ENCODE measurements around the gene PRRC2A.

The PRRC2A gene

DNA sequence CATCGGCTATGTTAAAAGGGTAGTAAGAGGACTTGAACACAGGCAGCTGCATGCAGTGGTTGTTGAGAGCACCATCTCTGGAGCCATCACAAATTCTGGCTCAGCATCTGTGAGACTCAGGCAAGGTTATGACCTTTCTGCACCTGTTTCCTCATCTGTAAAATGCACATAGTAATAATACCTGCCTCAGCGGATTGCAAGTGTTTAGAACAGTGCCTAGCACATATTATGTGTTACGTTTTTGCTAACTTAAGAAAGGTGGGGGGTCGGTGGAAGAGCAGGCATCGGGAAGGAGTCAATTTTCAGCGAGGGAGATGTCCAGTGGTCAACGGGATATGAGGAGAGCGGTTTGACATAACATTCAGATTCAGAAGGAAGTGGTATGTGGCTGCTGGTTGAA lies 57.4 kb downstream of the PRRC2A start:
- TF ChIP-seq, protein P1, sequence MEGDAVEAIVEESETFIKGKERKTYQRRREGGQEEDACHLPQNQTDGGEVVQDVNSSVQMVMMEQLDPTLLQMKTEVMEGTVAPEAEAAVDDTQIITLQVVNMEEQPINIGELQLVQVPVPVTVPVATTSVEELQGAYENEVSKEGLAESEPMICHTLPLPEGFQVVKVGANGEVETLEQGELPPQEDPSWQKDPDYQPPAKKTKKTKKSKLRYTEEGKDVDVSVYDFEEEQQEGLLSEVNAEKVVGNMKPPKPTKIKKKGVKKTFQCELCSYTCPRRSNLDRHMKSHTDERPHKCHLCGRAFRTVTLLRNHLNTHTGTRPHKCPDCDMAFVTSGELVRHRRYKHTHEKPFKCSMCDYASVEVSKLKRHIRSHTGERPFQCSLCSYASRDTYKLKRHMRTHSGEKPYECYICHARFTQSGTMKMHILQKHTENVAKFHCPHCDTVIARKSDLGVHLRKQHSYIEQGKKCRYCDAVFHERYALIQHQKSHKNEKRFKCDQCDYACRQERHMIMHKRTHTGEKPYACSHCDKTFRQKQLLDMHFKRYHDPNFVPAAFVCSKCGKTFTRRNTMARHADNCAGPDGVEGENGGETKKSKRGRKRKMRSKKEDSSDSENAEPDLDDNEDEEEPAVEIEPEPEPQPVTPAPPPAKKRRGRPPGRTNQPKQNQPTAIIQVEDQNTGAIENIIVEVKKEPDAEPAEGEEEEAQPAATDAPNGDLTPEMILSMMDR (IDR thresholded peaks at IDR 0.05; ENCODE audit: low read depth, low read length), result no peak
- H3K4me1 ChIP-seq, result no peaks in the 10 kb centered on the region
- peaks cover 2% of the 10 kb centered on the region for H3K36me3 ChIP-seq
- H3K4me3 ChIP-seq (ENCODE audit: low read depth, low read length), result no peak overlapping the region
- no peak for DNase-seq
- H3K9me3 ChIP-seq, result no peaks in the 10 kb centered on the region
- H3K27me3 ChIP-seq, result no peaks in the 10 kb centered on the region; the same call in 1 of the 2 replicates

DNA sequence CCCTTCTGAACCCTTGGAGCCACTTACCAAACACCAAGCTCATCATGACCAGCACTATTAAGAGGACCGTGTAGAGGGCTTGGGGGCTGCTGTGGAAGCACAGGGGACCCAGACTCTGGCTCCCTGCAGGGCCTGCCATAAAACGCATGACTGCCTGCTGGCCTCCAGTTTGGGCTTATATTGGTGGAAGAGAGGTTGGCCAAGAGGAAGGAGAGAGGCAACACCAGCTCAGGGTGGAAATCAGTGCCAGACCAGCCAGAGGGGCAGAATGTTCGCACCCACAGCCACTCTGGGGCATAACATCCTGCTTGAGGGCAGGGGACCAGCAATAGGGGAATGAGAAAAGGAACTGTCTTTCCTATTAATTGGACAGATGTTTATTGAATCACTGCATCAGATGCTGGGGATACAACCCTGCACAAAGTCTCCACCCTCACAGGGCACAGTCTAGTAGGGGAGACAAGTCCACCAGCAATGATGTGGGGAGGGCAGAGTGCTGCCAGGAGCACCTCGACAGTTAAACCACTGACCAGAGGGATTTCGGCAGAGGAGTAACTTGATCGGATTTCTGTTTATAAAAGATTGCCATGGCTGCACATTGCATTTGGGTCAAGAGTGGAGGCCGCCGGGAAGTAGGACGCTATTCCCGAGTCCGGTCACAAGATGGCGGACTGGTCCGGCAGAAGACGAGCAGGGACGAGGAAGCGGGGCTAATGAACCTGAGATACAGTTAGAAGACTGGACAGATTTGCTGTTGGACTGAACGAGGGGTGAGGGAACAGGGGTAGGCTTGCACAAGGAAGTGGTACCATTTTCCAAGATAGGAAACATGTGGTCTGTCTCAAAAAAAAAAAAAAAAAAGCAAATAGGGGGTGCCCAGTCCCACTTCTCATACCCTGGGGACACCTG lies 60.0 kb downstream of the PRRC2A start, which contains the start of gene LY6G5C:
TSS of gene LY6G5C (minus strand) at position 842 of the 909 bp plus-strand sequence. CDS start at position 148, 694 bp downstream.
- DNase-seq, result peak; percentile 85
- TF ChIP-seq, protein P1 (IDR thresholded peaks at IDR 0.05; ENCODE audit: low read depth, low read length), result peak; percentile 63
- Histone ChIP-seq H3K4me1 (no peaks in the 10 kb centered on the region), H3K4me3 (ENCODE audit: low read depth, low read length) (peak within 1 kb of the TSS; percentile 70), H3K9me3 (no peaks in the 10 kb centered on the region), H3K36me3 (no peaks in the 10 kb centered on the region), H3K27me3 (no peaks in the 10 kb centered on the region; the same call in 1 of the 2 replicates)

GRCh38 chr6:31681135-31681671 lies 60.7 kb downstream of the PRRC2A start:
- no peaks in the 10 kb centered on the region; the same call in 1 of the 2 replicates for H3K27me3 ChIP-seq
- H3K9me3 ChIP-seq, result no peaks in the 10 kb centered on the region
- H3K36me3 ChIP-seq, result no peaks in the 10 kb centered on the region
- DNase-seq, result peak; percentile 53
- no peaks in the 10 kb centered on the region for H3K4me1 ChIP-seq
- TF ChIP-seq, protein P1 (IDR thresholded peaks at IDR 0.05; ENCODE audit: low read depth, low read length), result peak; percentile 29; the same call in 1 of the 2 replicates
- peak overlapping the region; percentile 70 for H3K4me3 ChIP-seq (ENCODE audit: low read depth, low read length)

GRCh38 chr6:31683591-31683990 lies 63.1 kb downstream of the PRRC2A start:
- DNase-seq, result no peak
- Histone ChIP-seq H3K27me3 (no peaks in the 10 kb centered on the region), H3K36me3 (no peaks in the 10 kb centered on the region), H3K4me3 (ENCODE audit: low read depth, low read length) (no peak overlapping the region), H3K4me1 (no peaks in the 10 kb centered on the region), H3K9me3 (no peaks in the 10 kb centered on the region)
- TF ChIP-seq, protein P1 (IDR thresholded peaks at IDR 0.05; ENCODE audit: low read depth, low read length), result no peak

DNA sequence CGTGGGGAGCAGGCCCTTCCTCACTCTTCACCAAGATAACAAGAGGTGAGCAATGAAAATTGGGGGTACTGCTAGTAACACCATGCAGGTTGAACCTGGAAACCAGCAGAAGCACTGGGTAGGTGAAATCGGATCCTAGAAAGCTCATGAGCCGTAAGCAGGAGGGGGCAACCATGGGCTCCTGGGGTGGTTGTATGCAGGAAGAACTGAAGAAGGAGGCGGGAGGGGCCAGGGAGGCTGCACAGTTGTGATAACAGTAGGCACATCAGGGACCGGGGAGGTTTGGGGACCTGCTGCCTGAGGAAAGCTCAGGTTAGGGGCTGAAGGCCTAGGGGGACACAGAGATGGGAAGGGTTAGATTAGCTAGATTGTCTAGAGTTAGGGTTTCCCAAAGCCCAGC lies 66.0 kb downstream of the PRRC2A start:
- no peak for DNase-seq
- Histone ChIP-seq H3K36me3 (no peaks in the 10 kb centered on the region), H3K9me3 (no peaks in the 10 kb centered on the region), H3K27me3 (no peaks in the 10 kb centered on the region), H3K4me1 (no peaks in the 10 kb centered on the region), H3K4me3 (ENCODE audit: low read depth, low read length) (no peak overlapping the region)
- TF ChIP-seq, protein P1 (IDR thresholded peaks at IDR 0.05; ENCODE audit: low read depth, low read length), result no peak

DNA sequence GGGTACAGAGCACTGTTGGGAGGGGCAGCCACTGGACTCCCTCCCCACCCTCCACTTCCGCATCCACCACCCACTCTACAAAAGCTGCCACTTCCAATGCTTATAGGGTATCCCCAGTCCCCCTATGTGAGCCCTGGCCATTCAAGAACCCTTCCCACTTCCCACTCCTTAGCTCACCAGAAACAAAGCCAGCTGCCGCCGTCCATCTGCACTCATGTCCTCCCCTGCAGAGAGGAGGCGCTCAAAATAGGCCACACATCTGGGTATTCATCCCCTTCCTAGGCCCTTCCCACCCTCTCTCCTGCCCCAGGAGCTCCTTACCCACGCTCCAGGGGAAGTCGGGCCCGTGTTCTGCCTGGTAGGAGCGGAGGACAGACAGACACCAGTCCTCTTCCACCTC lies 66.8 kb downstream of the PRRC2A start:
- H3K4me3 ChIP-seq (ENCODE audit: low read depth, low read length), result no peak overlapping the region
- no peak for DNase-seq
- no peaks in the 10 kb centered on the region for H3K4me1 ChIP-seq
- no peaks in the 10 kb centered on the region for H3K36me3 ChIP-seq
- H3K27me3 ChIP-seq, result no peaks in the 10 kb centered on the region
- no peaks in the 10 kb centered on the region for H3K9me3 ChIP-seq
- TF ChIP-seq, protein P1 (IDR thresholded peaks at IDR 0.05; ENCODE audit: low read depth, low read length), result no peak
